Measurements from ENCODE around the gene TRMT1. TPM values are rescaled to one million over a fixed set of nuclear protein-coding genes. Genes with fewer than 3 reads are reported as not detected.

The TRMT1 gene
- polyA plus RNA-seq, 3 donors, result 14.5 to 94.7 (median 14.5) TPM

DNA sequence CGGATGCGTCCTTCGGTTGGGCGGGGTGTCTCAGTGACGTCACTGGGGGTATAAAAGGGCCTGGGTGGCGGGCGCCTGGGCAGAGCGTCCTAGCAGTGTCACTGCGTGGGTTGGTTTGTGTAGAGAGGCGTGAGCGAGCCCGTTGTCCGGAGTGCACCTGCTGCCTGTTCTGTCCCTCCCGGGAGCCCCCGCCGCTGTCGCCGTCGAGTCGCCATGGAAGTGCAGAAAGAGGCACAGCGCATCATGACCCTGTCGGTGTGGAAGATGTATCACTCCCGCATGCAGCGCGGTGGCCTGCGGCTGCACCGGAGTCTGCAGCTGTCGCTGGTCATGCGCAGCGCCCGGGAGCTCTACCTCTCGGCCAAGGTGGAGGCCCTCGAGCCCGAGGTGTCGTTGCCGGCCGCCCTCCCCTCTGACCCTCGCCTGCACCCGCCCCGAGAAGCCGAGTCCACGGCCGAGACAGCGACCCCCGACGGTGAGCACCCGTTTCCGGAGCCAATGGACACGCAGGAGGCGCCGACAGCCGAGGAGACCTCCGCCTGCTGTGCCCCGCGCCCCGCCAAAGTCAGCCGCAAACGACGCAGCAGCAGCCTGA, 36.5 kb upstream of the TRMT1 start:
- Histone ChIP-seq H4K20me1 (ENCODE audit: insufficient read depth, low read length) (peaks cover 49% of the 10 kb centered on the region), H3K27ac (ENCODE audit: low read depth in 1 of 2, low read length in 2 of 2) (peak overlapping the region; percentile 95 to 96), H3K79me2 (ENCODE audit: insufficient read depth, low read length) (peaks cover 66% of the 10 kb centered on the region), H3K4me2 (replicated peaks; ENCODE audit: extremely low read depth, low read length, poor library complexity, severe bottlenecking) (peak overlapping the region; percentile 86), H3K4me1 (ENCODE audit: control insufficient read depth in 1 of 2, insufficient read depth in 2 of 2, low read length in 2 of 2) (peaks cover 40 to 53% of the 10 kb centered on the region in 2 donors), H3K4me3 (replicated peaks in 1 of 3; ENCODE audit: low read depth in 2 of 3, low read length in 3 of 3) (peak overlapping the region; percentile 90 to 100 (median 99)), H3K9ac (ENCODE audit: insufficient read depth, low read length, poor library complexity, severe bottlenecking) (peak overlapping the region; percentile 99), H3K36me3 (replicated peaks in 1 of 2; ENCODE audit: control insufficient read depth in 1 of 2, insufficient read depth in 2 of 2, low read length in 2 of 2) (peaks cover 0 to 12% of the 10 kb centered on the region in 2 donors), H2AFZ (ENCODE audit: insufficient read depth, low read depth, low read length, poor library complexity, severe bottlenecking) (no peak overlapping the region), H3K9me3 (replicated peaks in 1 of 2; ENCODE audit: control insufficient read depth in 1 of 2, insufficient read depth in 1 of 2, low read length in 2 of 2) (no peaks in the 10 kb centered on the region), H3K27me3 (ENCODE audit: control insufficient read depth in 2 of 2, insufficient read depth in 2 of 2, low read length in 2 of 2) (no peaks in the 10 kb centered on the region)
- intact Hi-C loops (cut with micrococcal nuclease), result loop anchor here (2.0 to 10.0 kb wide), 6 partner anchors 14 to 692 kb away; partner anchors contain the start of genes LYL1 (in 2 of the 2), JUNB (in 1 of the 2), NACC1 (in 1 of the 2) and RAD23A (in 1 of the 2)
- peaks cover 0 to 13% (median 2%) of the 10 kb centered on the region in 3 donors for H3K27me3 Mint-ChIP-seq (ENCODE audit: low read depth in 3 of 3)
- H3K4me3 Mint-ChIP-seq, result peak overlapping the region; percentile 98 to 99
- H3K36me3 Mint-ChIP-seq, result peaks cover 6 to 21% of the 10 kb centered on the region in 2 donors
- DNase-seq, result peak; percentile 92 to 98 (median 96)
- H3K9me3 Mint-ChIP-seq, result peaks cover 0 to 9% (median 2%) of the 10 kb centered on the region in 7 donors
- under 1% methylated on average over 59 of the region's 59 CpGs for WGBS (ENCODE audit: insufficient coverage)
- H3K27ac Mint-ChIP-seq, result peak overlapping the region; percentile 96 to 99 (median 98)
- H3K4me1 Mint-ChIP-seq, result peaks cover 38% of the 10 kb centered on the region
- TF ChIP-seq, protein P1, sequence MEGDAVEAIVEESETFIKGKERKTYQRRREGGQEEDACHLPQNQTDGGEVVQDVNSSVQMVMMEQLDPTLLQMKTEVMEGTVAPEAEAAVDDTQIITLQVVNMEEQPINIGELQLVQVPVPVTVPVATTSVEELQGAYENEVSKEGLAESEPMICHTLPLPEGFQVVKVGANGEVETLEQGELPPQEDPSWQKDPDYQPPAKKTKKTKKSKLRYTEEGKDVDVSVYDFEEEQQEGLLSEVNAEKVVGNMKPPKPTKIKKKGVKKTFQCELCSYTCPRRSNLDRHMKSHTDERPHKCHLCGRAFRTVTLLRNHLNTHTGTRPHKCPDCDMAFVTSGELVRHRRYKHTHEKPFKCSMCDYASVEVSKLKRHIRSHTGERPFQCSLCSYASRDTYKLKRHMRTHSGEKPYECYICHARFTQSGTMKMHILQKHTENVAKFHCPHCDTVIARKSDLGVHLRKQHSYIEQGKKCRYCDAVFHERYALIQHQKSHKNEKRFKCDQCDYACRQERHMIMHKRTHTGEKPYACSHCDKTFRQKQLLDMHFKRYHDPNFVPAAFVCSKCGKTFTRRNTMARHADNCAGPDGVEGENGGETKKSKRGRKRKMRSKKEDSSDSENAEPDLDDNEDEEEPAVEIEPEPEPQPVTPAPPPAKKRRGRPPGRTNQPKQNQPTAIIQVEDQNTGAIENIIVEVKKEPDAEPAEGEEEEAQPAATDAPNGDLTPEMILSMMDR (IDR thresholded peaks at IDR 0.05), result peak; percentile 30

DNA sequence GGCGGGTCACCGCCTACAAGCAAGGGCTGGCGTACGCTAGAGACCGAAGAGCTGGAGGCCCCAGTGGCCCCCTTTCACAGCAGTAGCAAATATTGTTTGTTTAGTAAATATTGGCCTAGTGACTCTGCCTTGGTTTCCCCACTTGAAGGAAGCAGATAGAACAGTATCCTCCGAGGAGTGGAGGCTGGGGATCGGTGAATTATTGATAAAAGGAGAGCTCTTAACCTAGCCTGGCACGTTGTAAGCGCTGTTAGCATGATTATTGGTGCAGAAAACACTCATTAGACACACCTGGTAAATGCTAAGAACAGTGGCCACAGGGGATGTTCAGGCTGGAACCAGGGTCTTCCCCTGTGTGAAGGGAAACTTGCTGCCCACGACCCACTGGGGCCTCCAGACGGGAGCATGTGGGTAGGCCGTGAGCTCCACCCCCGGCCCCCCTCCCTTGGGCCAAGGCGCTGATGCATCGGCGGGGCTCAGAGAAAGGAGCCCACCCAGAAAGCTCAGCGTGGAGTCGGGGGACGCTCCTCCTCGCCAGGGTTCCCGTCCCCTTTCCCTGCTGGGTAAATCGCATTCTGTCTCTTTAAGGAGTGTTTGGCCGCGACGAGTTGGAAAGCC, 35.9 kb upstream of the TRMT1 start:
- H3K9me3 ChIP-seq (replicated peaks in 1 of 2; ENCODE audit: control insufficient read depth in 1 of 2, insufficient read depth in 1 of 2, low read length in 2 of 2), result no peaks in the 10 kb centered on the region

More for the DNA sequence above, 35.9 kb upstream of the TRMT1 start:
- Mint-ChIP-seq H3K9me3 (peaks cover 0 to 12% (median 7%) of the 10 kb centered on the region in 7 donors), H3K36me3 (peaks cover 6 to 21% of the 10 kb centered on the region in 2 donors), H3K27me3 (ENCODE audit: low read depth in 3 of 3) (peaks cover 0 to 14% (median 2%) of the 10 kb centered on the region in 3 donors), H3K27ac (peak overlapping the region; percentile 96 to 99 (median 98)), H3K4me1 (peaks cover 40% of the 10 kb centered on the region), H3K4me3 (peak overlapping the region; percentile 98 to 99)
- no peaks in the 10 kb centered on the region for H3K27me3 ChIP-seq (ENCODE audit: control insufficient read depth in 2 of 2, insufficient read depth in 2 of 2, low read length in 2 of 2)
- H3K4me2 ChIP-seq (replicated peaks; ENCODE audit: extremely low read depth, low read length, poor library complexity, severe bottlenecking), result peak overlapping the region; percentile 86
- 0% methylated on average over 18 of the region's 25 CpGs for WGBS (ENCODE audit: insufficient coverage)
- H2AFZ ChIP-seq (ENCODE audit: insufficient read depth, low read depth, low read length, poor library complexity, severe bottlenecking), result peak overlapping the region; percentile 47
- H3K4me3 ChIP-seq (replicated peaks in 1 of 3; ENCODE audit: low read depth in 2 of 3, low read length in 3 of 3), result peak overlapping the region; percentile 90 to 100 (median 99)
- H3K4me1 ChIP-seq (ENCODE audit: control insufficient read depth in 1 of 2, insufficient read depth in 2 of 2, low read length in 2 of 2), result peaks cover 42 to 52% of the 10 kb centered on the region in 2 donors
- peaks cover 0 to 12% of the 10 kb centered on the region in 2 donors for H3K36me3 ChIP-seq (replicated peaks in 1 of 2; ENCODE audit: control insufficient read depth in 1 of 2, insufficient read depth in 2 of 2, low read length in 2 of 2)
- peaks cover 49% of the 10 kb centered on the region for H4K20me1 ChIP-seq (ENCODE audit: insufficient read depth, low read length)
- H3K27ac ChIP-seq (ENCODE audit: low read depth in 1 of 2, low read length in 2 of 2), result peak overlapping the region; percentile 95 to 96
- peaks cover 66% of the 10 kb centered on the region for H3K79me2 ChIP-seq (ENCODE audit: insufficient read depth, low read length)
- DNase-seq, result peak in 1 of 3 donors; percentile 9
- TF ChIP-seq, protein P1 (IDR thresholded peaks at IDR 0.05), result no peak
- peak overlapping the region; percentile 99 for H3K9ac ChIP-seq (ENCODE audit: insufficient read depth, low read length, poor library complexity, severe bottlenecking)
- intact Hi-C loops (cut with micrococcal nuclease), result loop anchor here (2.0 to 10.0 kb wide), 6 partner anchors 14 to 692 kb away; partner anchors contain the start of genes LYL1 (in 2 of the 2), JUNB (in 1 of the 2), NACC1 (in 1 of the 2) and RAD23A (in 1 of the 2)

All from CD14-positive monocyte (primary cell).